IMR-90 (cell line): ENCODE data around the gene SLC26A4. TPM values are rescaled to one million over a fixed set of nuclear protein-coding genes. Genes with fewer than 3 reads are reported as not detected.

Experiments
- ATAC-seq: fragments of 200-7000 bp; cut with Tn5 transposase; 2 replicates; pipeline ENCODE4 v1.9.1; 2020; ENCODE audit warnings: low read depth, mild to moderate bottlenecking, moderate library complexity
- BruUV-seq: library from RNA; stranded (reverse); fragments of 400-500 nt; replicated peaks from 2 replicates; lab custom pipeline; 2021; lab: Mats Ljungman, UMichigan
- CTCF ChIA-PET: fragments of 300-600 bp; formaldehyde crosslinking; extraction: SDS; loops from one replicate; lab custom pipeline; 2021; ENCODE audit warnings: antibody characterized with exemption; lab: Yijun Ruan, JAX
- POLR2A ChIA-PET: fragments of 300-600 bp; sonication (Branson Sonifier 250); formaldehyde crosslinking; loops from one replicate; lab custom pipeline; 2022; ENCODE audit warnings: antibody characterized with exemption; ENCODE audit not compliant: unreplicated experiment; lab: Charles Lee
- DNase-seq: peaks from one replicate; pipeline ENCODE4 v3.0.0; 2013
- H2AFZ ChIP-seq: replicated peaks from 2 replicates; pipeline ENCODE3; 2013; ENCODE audit warnings: low read length, mild to moderate bottlenecking; ENCODE audit not compliant: poor library complexity
- H2AK5ac ChIP-seq: 2 replicates; pipeline ENCODE4 v1.6.1; 2013; ENCODE audit warnings: low read depth, low read length, inconsistent platforms
- H2AK9ac ChIP-seq: replicated peaks from 2 replicates; pipeline ENCODE3; 2013; ENCODE audit warnings: mild to moderate bottlenecking, low read depth, low read length, moderate library complexity; ENCODE audit not compliant: poor library complexity
- H2BK120ac ChIP-seq: 2 replicates; pipeline ENCODE4 v1.6.1; 2013; ENCODE audit warnings: low read depth, low read length, inconsistent platforms
- H2BK15ac ChIP-seq: 3 replicates; pipeline ENCODE4 v1.6.1; 2013; ENCODE audit warnings: low read depth, low read length, inconsistent platforms
- H2BK20ac ChIP-seq: 2 replicates; pipeline ENCODE4 v1.6.1; 2013; ENCODE audit warnings: low read depth, mild to moderate bottlenecking, inconsistent platforms, low read length, moderate library complexity
- H2BK5ac ChIP-seq: 2 replicates; pipeline ENCODE4 v1.6.1; 2013; ENCODE audit warnings: mild to moderate bottlenecking, low read depth, low read length, inconsistent platforms; ENCODE audit not compliant: poor library complexity, severe bottlenecking
- H3K14ac ChIP-seq: replicated peaks from 2 replicates; pipeline ENCODE4 v1.6.1; 2013; ENCODE audit warnings: low read depth, low read length, inconsistent platforms
- H3K18ac ChIP-seq: 2 replicates; pipeline ENCODE4 v1.6.1; 2013; ENCODE audit warnings: low read depth, low read length, control low read depth
- H3K23ac ChIP-seq: 2 replicates; pipeline ENCODE4 v1.6.1; 2013; ENCODE audit warnings: low read depth, low read length, inconsistent platforms
- H3K27ac ChIP-seq: 2 replicates; pipeline ENCODE4 v1.5.1; 2013; ENCODE audit warnings: mild to moderate bottlenecking, control low read depth, low read length; ENCODE audit not compliant: insufficient read depth
- H3K27me3 ChIP-seq: 2 replicates; pipeline ENCODE4 v1.6.1; 2013; ENCODE audit warnings: low read length; ENCODE audit not compliant: control insufficient read depth, insufficient read depth
- H3K36me3 ChIP-seq: 2 replicates; pipeline ENCODE4 v1.6.1; 2013; ENCODE audit warnings: low read length, mixed read lengths; ENCODE audit not compliant: control insufficient read depth, insufficient read depth
- H3K4ac ChIP-seq: 2 replicates; pipeline ENCODE4 v1.6.1; 2013; ENCODE audit warnings: low read depth, low read length, inconsistent platforms
- H3K4me1 ChIP-seq: 2 replicates; pipeline ENCODE4 v1.6.1; 2013; ENCODE audit warnings: low read length, mixed read lengths; ENCODE audit not compliant: control insufficient read depth, insufficient read depth
- H3K4me2 ChIP-seq: 2 replicates; pipeline ENCODE4 v1.6.1; 2013; ENCODE audit warnings: low read depth, mild to moderate bottlenecking, control low read depth, low read length, moderate library complexity
- H3K4me3 ChIP-seq: 2 replicates; pipeline ENCODE4 v1.5.1; 2013; ENCODE audit warnings: low read depth, mild to moderate bottlenecking, control low read depth, low read length, moderate library complexity; ENCODE audit not compliant: insufficient read depth
- H3K56ac ChIP-seq: 2 replicates; pipeline ENCODE4 v1.6.1; 2013; ENCODE audit warnings: low read length, inconsistent platforms; ENCODE audit not compliant: insufficient read depth; ENCODE audit errors: extremely low read depth
- H3K79me1 ChIP-seq, 2 experiments: 2 replicates each; pipeline ENCODE4 v1.6.1; 2013; ENCODE audit warnings: low read length in 2 of 2, inconsistent platforms in 1 of 2, low read depth in 1 of 2
- H3K9ac ChIP-seq: 2 replicates; pipeline ENCODE4 v1.6.1; 2013; ENCODE audit warnings: low read depth, low read length, control low read depth
- H3K9me1 ChIP-seq: 2 replicates; pipeline ENCODE4 v1.6.1; 2013; ENCODE audit warnings: low read length, inconsistent platforms; ENCODE audit not compliant: insufficient read depth
- H3K9me3 ChIP-seq: 2 replicates; pipeline ENCODE4 v1.6.1; 2013; ENCODE audit warnings: low read length; ENCODE audit not compliant: control insufficient read depth, insufficient read depth
- H4K20me1 ChIP-seq: 2 replicates; pipeline ENCODE4 v1.6.1; 2013; ENCODE audit warnings: low read length, inconsistent platforms; ENCODE audit not compliant: insufficient read depth
- H4K5ac ChIP-seq: 2 replicates; pipeline ENCODE4 v1.6.1; 2013; ENCODE audit warnings: mild to moderate bottlenecking, low read depth, low read length, control low read depth
- H4K8ac ChIP-seq, 2 experiments: 2 replicates each; pipeline ENCODE4 v1.6.1; 2013; ENCODE audit warnings: low read depth in 2 of 2, low read length in 2 of 2, control low read depth in 1 of 2, inconsistent platforms in 1 of 2
- H4K91ac ChIP-seq: 2 replicates; pipeline ENCODE4 v1.6.1; 2013; ENCODE audit warnings: low read depth, low read length, inconsistent platforms; ENCODE audit not compliant: insufficient read depth
- CTCF ChIP-seq: conservative IDR thresholded peaks from 2 replicates; pipeline ENCODE4 v1.5.1; 2012; ENCODE audit warnings: mild to moderate bottlenecking, low read depth, low read length, improper control_type of control experiment
- POLR2A ChIP-seq: IDR thresholded peaks from 2 replicates; pipeline ENCODE4 v1.6.1; 2012; ENCODE audit warnings: mild to moderate bottlenecking, low read depth, low read length
- RAD21 ChIP-seq: IDR thresholded peaks from 2 replicates; pipeline ENCODE4 v1.6.1; 2012; ENCODE audit warnings: low read length, improper control_type of control experiment
- WGBS, 2 experiments: methylation state at CpG; one replicate each; pipeline versions ENCODE4 v1.1.5 to v1.1.7; 2013; ENCODE audit warnings: missing lambda C conversion rate in 2 of 2; ENCODE audit not compliant: insufficient read length in 1 of 2; ENCODE audit errors: extremely low coverage in 2 of 2; 5-methylcytosine and 5-hydroxymethylcytosine counted together
- dilution Hi-C: fragments of 300-500 bp; cut with HindIII; formaldehyde crosslinking; loops from one replicate; pipeline ENCODE4 v1.14.3; 2018; ENCODE audit warnings: low sequenced_read_pairs; ENCODE audit not compliant: unreplicated experiment
- in situ Hi-C: fragments of 300-500 bp; cut with MboI; formaldehyde crosslinking; loops from 3 replicates; pipeline ENCODE4 v1.14.3; 2019; ENCODE audit warnings: low sequenced_read_pairs, inconsistent platforms, mixed read lengths
- intact Hi-C: fragments of 100-400 bp; cut with micrococcal nuclease; formaldehyde crosslinking; loops from 2 replicates; pipeline ENCODE4 v1.10.0; 2022
- polyA plus RNA-seq, 3 experiments: library from polyadenylated mRNA; depleted of rRNA; stranded (reverse); fragments of >200 nt; gene quantifications; 2 replicates each; pipeline ENCODE4 v1.2.3, GENCODE V29; 2012; ENCODE audit warnings: low replicate concordance in 1 of 3
- total RNA-seq: library from RNA; depleted of rRNA; stranded (reverse); fragments of >200 nt; gene quantifications from 2 replicates; pipeline ENCODE4 v1.2.3, GENCODE V29; 2012

Gene SLC26A4
- total and polyA plus RNA-seq, 2 of the 4 experiments (the other 2 are of a cell fraction): 0.09 to 1.1 TPM

- H4K20me1 ChIP-seq: no peaks in the 10 kb centered on the region
- H3K23ac ChIP-seq: no peak overlapping the region
- H3K4ac ChIP-seq: no peak overlapping the region
- H3K27ac ChIP-seq: no peak overlapping the region
- H3K18ac ChIP-seq: no peak overlapping the region
- H2AFZ ChIP-seq: no peak overlapping the region
- DNase-seq: peak; percentile 78
- POLR2A ChIA-PET: no interaction called here
- dilution Hi-C loops (no loop called here), intact Hi-C loops (no loop called here), in situ Hi-C loops (no loop called here)
- H3K56ac ChIP-seq: no peak overlapping the region
- H3K4me3 ChIP-seq: no peak overlapping the region
- no peaks in the 10 kb centered on the region for H3K9me3 ChIP-seq
- no peak overlapping the region for H2BK120ac ChIP-seq
- no peaks in the 10 kb centered on the region for H3K36me3 ChIP-seq
- 0 out of 2 replicates have a peak, but pooled peaks cover 3% of the 10 kb centered on the region for H3K9me1 ChIP-seq
- no peak overlapping the region for H2BK15ac ChIP-seq
- WGBS, 2 experiments: no CpG with 5 or more reads among the region's 1 CpG
- BruUV-seq: no TSS peak
- H4K91ac ChIP-seq: no peak overlapping the region
- H3K4me2 ChIP-seq: no peak overlapping the region
- H4K5ac ChIP-seq: no peak overlapping the region
- H3K14ac ChIP-seq: no peak overlapping the region
- H2BK20ac ChIP-seq: no peak overlapping the region
- H3K4me1 ChIP-seq: no peaks in the 10 kb centered on the region; the same call in 1 of the 2 replicates
- H4K8ac ChIP-seq: no peak overlapping the region
- peak; percentile 96 for ATAC-seq
- peak; percentile 31; the same call in 1 of the 2 replicates for TF ChIP-seq RAD21
- TF ChIP-seq POLR2A: no peak
- TF ChIP-seq CTCF: peak; percentile 49
- CTCF ChIA-PET: interaction anchor here (0.5 to 1.1 kb wide), 3 partner anchors 18 to 55 kb away, joined by 3 to 10 read pairs (median 4); partner anchors contain the start of gene SLC26A4
- H3K27me3 ChIP-seq: no peaks in the 10 kb centered on the region
- H2AK9ac ChIP-seq: no peak overlapping the region
- peak overlapping the region; percentile 34 for H2BK5ac ChIP-seq
- no peak overlapping the region for H3K9ac ChIP-seq
- no peaks in the 10 kb centered on the region for H3K79me1 ChIP-seq
- no peak overlapping the region for H2AK5ac ChIP-seq
Observed at GRCh38 chr7:107643407-107643806, 17.2 kb upstream of the SLC26A4 start.
